Activated gamma-delta T cell treated with anti-CD3 and anti-CD28 coated beads, Interleukin-2, amount 50 U/mL, for 16 hours (primary cell): Measurements from ENCODE around the gene ME1.
"Not testable (repeated sequence)": the region's sequence is repeated elsewhere in the genome, so short reads cannot be mapped to it uniquely, and the experiment has no call there.

Source experiments
- DNase-seq: peaks from one replicate; pipeline ENCODE4 v3.0.0-alpha.2; 2020; ENCODE audit warnings: low read depth

ME1 gene

GRCh38 chr6:83430611-83431544 is at the start of gene ME1:
Gene ME1, minus strand, starts transcription at chr6:83431051. Its CDS starts 97 bp downstream, at chr6:83430954.
- DNase-seq, result peak; percentile 42

GRCh38 chr6:83480470-83480869 is 49.6 kb upstream of the ME1 start:
- DNase-seq, result no peak

GRCh38 chr6:83479389-83479788 is 48.5 kb upstream of the ME1 start:
- no peak for DNase-seq

- DNase-seq, result no peak
Observed at GRCh38 chr6:83476971-83477370, 46.1 kb upstream of the ME1 start.

GRCh38 chr6:83474309-83474708 is 43.5 kb upstream of the ME1 start:
- DNase-seq, result no peak

GRCh38 chr6:83472767-83473166 is 41.9 kb upstream of the ME1 start:
- DNase-seq, result no peak

- no peak for DNase-seq
Observed at GRCh38 chr6:83470587-83470986, 39.7 kb upstream of the ME1 start.

- DNase-seq, result no peak
Observed at GRCh38 chr6:83470001-83470400, 39.1 kb upstream of the ME1 start.

- DNase-seq, result no peak
Observed at GRCh38 chr6:83467620-83468036, 36.8 kb upstream of the ME1 start.

- DNase-seq, result no peak
Observed at GRCh38 chr6:83466328-83466727, 35.5 kb upstream of the ME1 start.

GRCh38 chr6:83464381-83465140 is 33.7 kb upstream of the ME1 start:
- DNase-seq, result no peak

- no peak for DNase-seq
Observed at GRCh38 chr6:83463886-83464285, 33.0 kb upstream of the ME1 start.

GRCh38 chr6:83462524-83462923 is 31.7 kb upstream of the ME1 start:
- no peak for DNase-seq

GRCh38 chr6:83461438-83461837 is 30.6 kb upstream of the ME1 start:
- DNase-seq, result no peak

GRCh38 chr6:83459663-83460062 is 28.8 kb upstream of the ME1 start:
- DNase-seq, result no peak

- DNase-seq, result not testable (repeated sequence)
Observed at GRCh38 chr6:83450015-83450414, 19.2 kb upstream of the ME1 start.

- not testable (repeated sequence) for DNase-seq
Observed at GRCh38 chr6:83444086-83444699, 13.3 kb upstream of the ME1 start.

GRCh38 chr6:83443516-83443915 is 12.7 kb upstream of the ME1 start:
- DNase-seq, result no peak

GRCh38 chr6:83442752-83443151 is 11.9 kb upstream of the ME1 start:
- no peak for DNase-seq

- no peak for DNase-seq
Observed at GRCh38 chr6:83439201-83439600, 8.3 kb upstream of the ME1 start.

GRCh38 chr6:83436674-83437073 is 5.8 kb upstream of the ME1 start:
- no peak for DNase-seq

GRCh38 chr6:83433177-83433576 is 2.3 kb upstream of the ME1 start:
- no peak for DNase-seq

- no peak for DNase-seq
Observed at GRCh38 chr6:83432636-83433035, 1.8 kb upstream of the ME1 start.
